NCI-H2227 (cell line): ENCODE data around the gene IGFBP1.
"Not testable (repeated sequence)": the region's sequence is repeated elsewhere in the genome, so short reads cannot be mapped to it uniquely, and the experiment has no call there.

Experiments
- DNase-seq: peaks from one replicate; lab custom pipeline; 2025; ENCODE audit not compliant: unreplicated experiment; lab: John Stamatoyannopoulos, UW

The IGFBP1 gene

DNA sequence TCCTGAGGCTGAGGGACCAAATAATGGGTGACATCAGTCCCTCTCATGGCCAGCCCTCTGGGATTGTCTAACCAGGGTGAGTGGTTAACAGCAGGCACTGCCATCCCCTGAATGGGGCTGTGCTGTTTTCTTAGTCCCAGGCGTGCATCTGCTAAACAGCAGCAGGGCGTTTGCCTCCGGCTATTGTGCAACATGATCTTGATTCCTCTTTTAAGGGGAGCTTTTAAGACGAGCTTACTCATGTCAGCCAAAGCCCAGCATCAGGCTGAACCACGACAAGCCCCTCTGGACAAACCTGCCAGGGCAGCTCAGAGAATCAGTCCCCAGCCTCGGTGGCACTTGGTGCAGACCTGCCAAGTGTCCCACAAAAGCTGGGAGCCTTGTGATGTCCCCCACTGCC, 49.0 kb downstream of the IGFBP1 start:
- DNase-seq = no peak

DNA sequence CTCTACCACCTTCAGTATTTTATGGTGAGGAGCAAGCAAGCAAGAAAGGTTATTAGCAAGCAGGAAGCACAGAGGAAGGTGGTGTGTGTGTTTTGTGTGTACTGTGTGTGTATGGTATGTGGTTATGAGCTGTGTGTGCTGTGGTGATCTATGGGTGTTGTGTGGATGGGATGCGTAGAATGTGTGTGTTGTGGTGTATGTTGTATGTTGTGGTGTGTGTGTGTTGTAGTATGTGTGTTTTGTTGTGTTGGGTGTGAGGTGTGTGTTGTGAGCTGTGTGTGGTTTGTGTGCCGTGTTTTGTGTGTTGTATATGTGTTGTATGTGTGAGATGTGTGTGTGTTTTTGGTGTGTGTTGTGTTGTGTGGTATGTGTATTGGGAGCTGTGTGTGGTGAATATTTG, 49.6 kb downstream of the IGFBP1 start:
- DNase-seq = no peak

DNA sequence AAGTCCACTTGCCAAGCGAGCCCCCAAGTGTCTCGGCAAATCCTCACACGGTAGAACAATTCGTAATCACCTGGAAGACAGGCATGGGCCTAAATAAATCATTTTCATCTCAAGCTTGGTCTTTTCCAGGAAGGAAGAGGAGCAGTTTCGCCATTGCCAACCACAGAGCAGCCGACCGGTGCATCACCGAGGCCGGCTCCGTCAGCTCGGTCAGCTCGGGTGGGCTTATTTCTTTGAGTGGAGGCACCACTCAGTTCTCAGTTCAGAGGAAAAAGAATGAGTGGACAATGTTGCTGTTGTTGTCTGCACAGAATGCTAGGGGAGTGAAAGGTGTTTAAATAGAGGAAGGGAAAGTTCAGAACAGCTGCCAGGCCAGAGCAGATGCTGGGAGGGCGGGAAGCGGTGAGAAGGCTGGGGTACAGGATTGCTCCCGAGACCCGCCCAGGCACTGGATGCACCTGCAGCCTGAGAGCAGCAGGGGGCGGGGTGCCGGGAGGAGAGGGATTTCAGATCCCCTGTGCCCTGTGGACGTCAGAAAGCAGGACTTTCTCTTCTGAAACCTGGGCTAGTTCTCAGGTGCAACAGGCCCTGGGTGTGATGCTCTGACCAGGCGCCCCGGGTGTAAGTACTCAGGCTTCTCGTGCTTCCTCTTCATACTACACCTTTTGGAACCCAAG, 50.5 kb downstream of the IGFBP1 start:
- DNase-seq = no peak

DNA sequence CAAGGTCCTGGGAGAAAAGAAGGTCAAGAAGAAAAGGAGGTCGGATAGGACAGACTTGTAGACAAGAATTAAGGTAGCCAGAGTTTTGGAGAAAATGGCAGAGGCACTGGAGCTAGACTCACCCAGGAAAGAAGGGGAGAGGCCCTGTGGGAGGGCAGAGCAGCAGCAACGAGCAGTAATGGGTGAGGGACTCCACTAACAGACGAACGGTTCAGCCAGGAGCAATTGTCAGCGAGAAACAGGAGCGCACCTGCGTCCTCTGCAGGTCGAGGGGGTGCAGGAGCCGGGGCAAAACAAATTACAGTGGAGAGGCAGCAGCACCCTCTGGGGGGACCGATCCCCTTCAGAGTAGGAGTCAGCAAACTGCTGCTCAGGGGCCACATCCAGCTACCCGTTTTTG, 51.3 kb downstream of the IGFBP1 start:
- no peak for DNase-seq

DNA sequence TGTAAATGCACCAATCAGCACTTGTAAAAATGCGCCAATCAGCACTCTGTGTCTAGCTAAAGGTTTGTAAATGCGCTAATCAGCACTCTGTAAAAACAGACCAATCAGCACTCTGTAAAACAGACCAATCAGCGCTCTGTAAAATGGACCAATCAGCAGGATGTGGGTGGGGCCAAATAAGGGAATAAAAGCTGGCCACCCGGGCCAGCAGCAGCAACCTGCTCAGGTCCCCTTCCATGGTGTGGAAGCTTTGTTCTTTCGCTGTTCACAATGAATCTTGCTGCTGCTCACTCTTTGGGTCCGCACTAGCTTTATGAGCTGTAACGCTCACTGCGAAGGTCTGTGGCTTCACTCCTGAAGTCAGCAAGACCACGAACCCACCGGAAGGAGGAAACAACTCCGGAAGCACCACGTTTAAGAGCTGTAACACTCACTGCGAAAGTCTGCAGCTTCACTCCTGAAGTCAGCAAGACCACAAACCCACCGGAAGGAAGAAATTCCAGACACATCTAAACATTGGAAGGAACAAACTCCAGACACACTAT, 52.0 kb downstream of the IGFBP1 start:
- DNase-seq = not testable (repeated sequence)

DNA sequence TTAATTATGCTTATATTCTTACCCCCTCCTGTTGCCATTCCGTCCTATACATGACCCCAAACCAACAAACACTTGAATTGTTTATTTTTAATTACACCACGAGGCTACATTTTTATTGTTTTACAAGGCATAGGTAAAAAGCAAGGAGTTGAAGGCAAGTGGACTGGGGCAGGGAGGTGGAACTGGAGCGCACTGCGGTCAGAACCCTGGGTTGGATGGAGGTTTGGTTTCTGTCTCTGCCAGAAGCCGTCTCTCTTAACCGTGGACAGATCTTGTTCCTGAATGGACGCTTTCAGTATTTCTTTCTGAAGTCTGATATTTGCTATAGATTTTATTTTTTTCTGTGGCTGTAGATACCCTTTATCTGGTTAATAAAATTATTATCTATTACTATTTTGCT, 52.7 kb downstream of the IGFBP1 start:
- no peak for DNase-seq
